HCT116 (cell line): ENCODE measurements around the gene DCAF6. TPM values are rescaled to one million over a fixed set of nuclear protein-coding genes. Genes with fewer than 3 reads are reported as not detected.

Experiments used
- ATAC-seq: fragments of 200-7000 bp; cut with Tn5 transposase; 2 replicates; pipeline ENCODE4 v1.9.1; 2020; ENCODE audit warnings: mild to moderate bottlenecking, moderate library complexity
- BruUV-seq: library from RNA; stranded (reverse); fragments of 400-500 nt; replicated peaks from 2 replicates; lab custom pipeline; 2021; lab: Mats Ljungman, UMichigan
- CTCF ChIA-PET: fragments of 300-600 bp; sonication (Branson Sonifier 250); formaldehyde crosslinking; loops from one replicate; lab custom pipeline; 2021; ENCODE audit warnings: antibody characterized with exemption; lab: Charles Lee
- POLR2A ChIA-PET: fragments of 300-600, 350-600 bp; sonication (Branson Sonifier 250); formaldehyde crosslinking; loops from one replicate; lab custom pipeline; 2021; ENCODE audit warnings: antibody characterized with exemption; lab: Charles Lee
- RAD21 ChIA-PET, 2 experiments: fragments of 300-600 bp; sonication (Branson Sonifier 250); formaldehyde crosslinking; loops; one replicate each; lab custom pipeline; 2023; ENCODE audit warnings: low total read pairs in 2 of 2; ENCODE audit not compliant: uncharacterized antibody in 2 of 2, unreplicated experiment in 2 of 2, low non-redundant PET in 1 of 2; lab: Charles Lee
- DNase-seq: peaks from one replicate; pipeline ENCODE4 v3.0.0-alpha.2; 2010; ENCODE audit warnings: low read depth, low spot score
- H2AFZ ChIP-seq: fragments of 200-600 bp; shearing (Covaris generic), sonication (generic); 2 replicates; pipeline ENCODE4 v1.6.1; 2017; ENCODE audit warnings: low read depth, mixed run types, mixed read lengths, antibody characterized with exemption, low read length; ENCODE audit not compliant: poor library complexity, severe bottlenecking
- H3K27ac ChIP-seq: 2 replicates; pipeline ENCODE4 v1.5.1; 2012; ENCODE audit warnings: low read depth, low read length
- H3K27me3 ChIP-seq: fragments of 200-600 bp; sonication (generic); 2 replicates; pipeline ENCODE4 v1.6.1; 2016; ENCODE audit warnings: mixed run types, low read length, mixed read lengths; ENCODE audit not compliant: insufficient read depth
- H3K36me3 ChIP-seq, 2 experiments: fragments of 200-500 bp in 1 of 2; fragments of 200-600 bp in 1 of 2; sonication (Bioruptor generic) in 1 of 2; sonication (generic) in 1 of 2; 2 replicates each; pipeline versions ENCODE4 v1.5.1 to v1.6.1; 2014 to 2016; ENCODE audit warnings: low read length in 2 of 2, inconsistent platforms in 1 of 2, mixed read lengths in 1 of 2, mixed run types in 1 of 2; ENCODE audit not compliant: insufficient read depth in 2 of 2, control insufficient read depth in 1 of 2
- H3K4me1 ChIP-seq, 2 experiments: fragments of 200-600 bp in 1 of 2; sonication (generic) in 1 of 2; 2 replicates each; pipeline versions ENCODE4 v1.5.1 to v1.6.1; 2012 to 2017; ENCODE audit warnings: low read length in 2 of 2, inconsistent platforms in 1 of 2, mild to moderate bottlenecking in 1 of 2, mixed read lengths in 1 of 2, mixed run types in 1 of 2, moderate library complexity in 1 of 2; ENCODE audit not compliant: insufficient read depth in 2 of 2, control insufficient read depth in 1 of 2
- H3K4me2 ChIP-seq: fragments of 200-600 bp; sonication (generic); 2 replicates; pipeline ENCODE4 v1.6.1; 2017; ENCODE audit warnings: mixed run types, low read length, mixed read lengths
- H3K4me3 ChIP-seq, 2 experiments: fragments of 200-600 bp in 1 of 2; sonication (generic) in 1 of 2; replicated peaks in 1 of 2; 2 replicates each; pipeline ENCODE4 v1.5.1; 2011 to 2016; ENCODE audit warnings: low read length in 2 of 2, control low read depth in 1 of 2, low read depth in 1 of 2, mild to moderate bottlenecking in 1 of 2, mixed read lengths in 1 of 2, mixed run types in 1 of 2
- H3K79me2 ChIP-seq: fragments of 200-600 bp; sonication (generic); 2 replicates; pipeline ENCODE4 v1.6.1; 2017; ENCODE audit warnings: mild to moderate bottlenecking, mixed run types, low read length, moderate library complexity, mixed read lengths; ENCODE audit not compliant: insufficient read depth
- H3K9ac ChIP-seq: fragments of 200-600 bp; sonication (generic); 2 replicates; pipeline ENCODE4 v1.6.1; 2016; ENCODE audit warnings: low read length, mixed read lengths
- H3K9me2 ChIP-seq: fragments of 200-600 bp; sonication (generic), shearing (Covaris generic); 2 replicates; pipeline ENCODE4 v1.6.1; 2017; ENCODE audit warnings: mixed run types, mild to moderate bottlenecking, moderate library complexity; ENCODE audit not compliant: insufficient read depth
- H3K9me3 ChIP-seq, 2 experiments: fragments of 200-500 bp in 1 of 2; fragments of 200-600 bp in 1 of 2; sonication (Bioruptor generic) in 1 of 2; sonication (generic) in 1 of 2; 2 replicates each; pipeline ENCODE4 v1.6.1; 2014 to 2017; ENCODE audit warnings: low read length in 2 of 2, mixed read lengths in 2 of 2, inconsistent platforms in 1 of 2, low read depth in 1 of 2, mild to moderate bottlenecking in 1 of 2, mixed run types in 1 of 2, moderate library complexity in 1 of 2; ENCODE audit not compliant: control insufficient read depth in 1 of 2, insufficient read depth in 1 of 2
- H4K20me1 ChIP-seq: fragments of 200-600 bp; sonication (generic), shearing (Covaris generic); 2 replicates; pipeline ENCODE4 v1.6.1; 2017; ENCODE audit warnings: mixed run types, mild to moderate bottlenecking, moderate library complexity; ENCODE audit not compliant: insufficient read depth
- CEBPB ChIP-seq: IDR thresholded peaks from 2 replicates; pipeline ENCODE4 v1.6.1; 2012; ENCODE audit warnings: low read depth
- ELF1 ChIP-seq: IDR thresholded peaks from 2 replicates; pipeline ENCODE4 v1.6.1; 2012; ENCODE audit warnings: low read depth, borderline replicate concordance
- EZH2phosphoT487 ChIP-seq: fragments of 200-600 bp; IDR thresholded peaks from 2 replicates; pipeline ENCODE4 v1.6.1; 2018; ENCODE audit warnings: antibody characterized with exemption, borderline replicate concordance
- FOSL1 ChIP-seq: IDR thresholded peaks from 2 replicates; pipeline ENCODE4 v1.6.1; 2012; ENCODE audit warnings: low read depth
- JUND ChIP-seq: IDR thresholded peaks from 2 replicates; pipeline ENCODE4 v1.6.1; 2012
- POLR2A ChIP-seq: IDR thresholded peaks from 2 replicates; pipeline ENCODE4 v1.7.0; 2011; ENCODE audit warnings: borderline replicate concordance; ENCODE audit not compliant: insufficient read depth, insufficient read length; ENCODE audit errors: extremely low read depth
- POLR2AphosphoS5 ChIP-seq: IDR thresholded peaks from 2 replicates; pipeline ENCODE4 v1.6.1; 2011; ENCODE audit warnings: mild to moderate bottlenecking, low read depth, low read length, moderate library complexity
- RAD21 ChIP-seq: IDR thresholded peaks from 2 replicates; pipeline ENCODE4 v1.6.1; 2012; ENCODE audit warnings: low read depth, mild to moderate bottlenecking
- SIN3A ChIP-seq: IDR thresholded peaks from 2 replicates; pipeline ENCODE4 v1.6.1; 2012; ENCODE audit warnings: low read depth
- TCF7L2 ChIP-seq: IDR thresholded peaks from 2 replicates; pipeline ENCODE4 v1.7.0; 2011; ENCODE audit warnings: borderline replicate concordance, inconsistent platforms; ENCODE audit not compliant: insufficient read depth, insufficient read length; ENCODE audit errors: extremely low read depth
- ZNF274 ChIP-seq: fragments of 200-500 bp; sonication (Bioruptor generic); IDR thresholded peaks from 2 replicates; pipeline ENCODE4 v1.6.1; 2014; ENCODE audit warnings: mild to moderate bottlenecking, low read depth, low read length, inconsistent platforms
- intact Hi-C: fragments of 100-400 bp; cut with micrococcal nuclease; formaldehyde crosslinking; loops from 2 replicates; pipeline ENCODE4 v1.10.0; 2022
- total RNA-seq: library from RNA; stranded (reverse); gene quantifications from one replicate; pipeline ENCODE4 v1.2.1, GENCODE V29; 2021; ENCODE audit not compliant: unreplicated experiment
- TF ChIP-seq, protein P1 (sequence below): IDR thresholded peaks from 2 replicates; pipeline ENCODE4 v1.6.1; 2012
- TF ChIP-seq, protein P2 (sequence below): IDR thresholded peaks from 2 replicates; pipeline ENCODE4 v1.6.1; 2012
- TF ChIP-seq, protein P3 (sequence below), 3 experiments: fragments of 200-600 bp in 1 of 3; sonication (generic) in 1 of 3; IDR thresholded peaks in 2 of 3; conservative IDR thresholded peaks in 1 of 3; 2 replicates each; pipeline ENCODE4 v1.5.1; 2012 to 2017; ENCODE audit warnings: low read depth in 2 of 3, low read length in 2 of 3, antibody characterized with exemption in 1 of 3, borderline replicate concordance in 1 of 3, control low read depth in 1 of 3, mild to moderate bottlenecking in 1 of 3, mixed read lengths in 1 of 3, mixed run types in 1 of 3, moderate library complexity in 1 of 3; ENCODE audit not compliant: insufficient read depth in 1 of 3

The DCAF6 gene
- total RNA-seq, 1 experiment from 2014 or later = 34.2 TPM

DNA sequence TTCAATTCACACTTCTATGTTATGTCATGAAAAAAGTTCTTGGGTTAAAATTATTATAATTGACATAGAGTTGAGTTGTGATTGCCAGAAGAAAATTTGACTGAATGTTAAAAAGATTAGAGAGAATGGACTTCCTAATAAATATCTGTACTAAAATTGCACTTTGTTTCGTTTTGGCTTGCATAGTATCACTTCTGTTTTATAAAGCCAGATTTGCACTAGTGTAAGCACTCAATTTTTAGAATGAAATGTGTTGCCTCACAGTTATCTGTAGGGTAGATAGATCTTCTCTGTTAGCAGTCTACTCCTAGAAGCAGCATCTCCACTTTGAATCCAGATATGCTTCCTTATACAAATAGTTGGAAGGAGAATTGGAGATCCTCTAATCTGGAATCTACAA lies 95.5 kb downstream of the DCAF6 start (continued):
- no peak for TF ChIP-seq TCF7L2
- TF ChIP-seq ZNF274 = no peak
- TF ChIP-seq, protein P1, sequence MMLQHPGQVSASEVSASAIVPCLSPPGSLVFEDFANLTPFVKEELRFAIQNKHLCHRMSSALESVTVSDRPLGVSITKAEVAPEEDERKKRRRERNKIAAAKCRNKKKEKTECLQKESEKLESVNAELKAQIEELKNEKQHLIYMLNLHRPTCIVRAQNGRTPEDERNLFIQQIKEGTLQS = no peak
- TF ChIP-seq RAD21 = no peak
- TF ChIP-seq JUND = no peak
- TF ChIP-seq, protein P2, sequence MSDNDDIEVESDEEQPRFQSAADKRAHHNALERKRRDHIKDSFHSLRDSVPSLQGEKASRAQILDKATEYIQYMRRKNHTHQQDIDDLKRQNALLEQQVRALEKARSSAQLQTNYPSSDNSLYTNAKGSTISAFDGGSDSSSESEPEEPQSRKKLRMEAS = no peak
- TF ChIP-seq, protein P3, sequence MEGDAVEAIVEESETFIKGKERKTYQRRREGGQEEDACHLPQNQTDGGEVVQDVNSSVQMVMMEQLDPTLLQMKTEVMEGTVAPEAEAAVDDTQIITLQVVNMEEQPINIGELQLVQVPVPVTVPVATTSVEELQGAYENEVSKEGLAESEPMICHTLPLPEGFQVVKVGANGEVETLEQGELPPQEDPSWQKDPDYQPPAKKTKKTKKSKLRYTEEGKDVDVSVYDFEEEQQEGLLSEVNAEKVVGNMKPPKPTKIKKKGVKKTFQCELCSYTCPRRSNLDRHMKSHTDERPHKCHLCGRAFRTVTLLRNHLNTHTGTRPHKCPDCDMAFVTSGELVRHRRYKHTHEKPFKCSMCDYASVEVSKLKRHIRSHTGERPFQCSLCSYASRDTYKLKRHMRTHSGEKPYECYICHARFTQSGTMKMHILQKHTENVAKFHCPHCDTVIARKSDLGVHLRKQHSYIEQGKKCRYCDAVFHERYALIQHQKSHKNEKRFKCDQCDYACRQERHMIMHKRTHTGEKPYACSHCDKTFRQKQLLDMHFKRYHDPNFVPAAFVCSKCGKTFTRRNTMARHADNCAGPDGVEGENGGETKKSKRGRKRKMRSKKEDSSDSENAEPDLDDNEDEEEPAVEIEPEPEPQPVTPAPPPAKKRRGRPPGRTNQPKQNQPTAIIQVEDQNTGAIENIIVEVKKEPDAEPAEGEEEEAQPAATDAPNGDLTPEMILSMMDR (IDR thresholded peaks at IDR 0.05 in 2 of 3, conservative IDR thresholded peaks at IDR 0.05 in 1 of 3; ENCODE audit: borderline replicate concordance in 1 of 3, insufficient read depth in 1 of 3, low read depth in 2 of 3, low read length in 2 of 3) = no peak

DNA sequence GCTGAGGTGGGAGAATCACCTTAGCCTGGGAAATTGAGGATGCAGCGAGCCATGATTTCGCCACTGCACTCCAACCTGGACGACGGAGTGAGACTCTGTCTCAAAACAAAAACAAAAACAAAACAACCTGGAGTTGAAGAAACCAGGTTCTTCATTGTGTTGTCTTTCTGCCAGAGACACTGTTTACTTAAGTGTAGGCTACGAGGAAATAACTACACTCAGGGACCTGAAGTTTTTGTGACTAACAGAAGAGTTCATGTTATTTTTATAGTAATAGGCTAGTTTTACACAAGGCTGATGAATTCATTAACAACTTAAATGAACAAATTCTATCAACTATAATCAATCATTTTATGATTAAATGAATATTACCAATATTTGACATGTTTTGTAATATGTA lies 98.9 kb downstream of the DCAF6 start:
- TF ChIP-seq POLR2AphosphoS5 = no peak
- TF ChIP-seq ELF1 = no peak
- TF ChIP-seq FOSL1 = no peak
- no peak for TF ChIP-seq CEBPB
- TF ChIP-seq POLR2A = no peak
- TF ChIP-seq SIN3A = no peak
- TF ChIP-seq, protein P2 = no peak
- TF ChIP-seq EZH2phosphoT487 = no peak
- no peak for TF ChIP-seq TCF7L2
- no peaks in the 10 kb centered on the region for H3K36me3 ChIP-seq
- no peak overlapping the region for H3K4me2 ChIP-seq
- no peak overlapping the region for H3K27ac ChIP-seq
- no peaks in the 10 kb centered on the region for H3K9me3 ChIP-seq
- DNase-seq (no peak), ATAC-seq (no peak)
- no peaks in the 10 kb centered on the region for H3K9me2 ChIP-seq
- H3K79me2 ChIP-seq = no peaks in the 10 kb centered on the region
- no peaks in the 10 kb centered on the region for H4K20me1 ChIP-seq
- ChIA-PET RAD21 (no interaction called here), POLR2A (no interaction called here), CTCF (no interaction called here)
- no peak overlapping the region for H2AFZ ChIP-seq
- H3K9ac ChIP-seq = no peak overlapping the region
- H3K4me3 ChIP-seq = no peak overlapping the region
- intact Hi-C loops = no loop called here
- no TSS peak for BruUV-seq
- no peaks in the 10 kb centered on the region for H3K4me1 ChIP-seq
- H3K27me3 ChIP-seq = no peaks in the 10 kb centered on the region
